Skeletal muscle tissue (tissue), 4 donors: ENCODE results near the gene ITGA3. TPM values are rescaled to one million over a fixed set of nuclear protein-coding genes. Genes with fewer than 3 reads are reported as not detected.

ENCODE experiments used
- H3K27ac ChIP-seq: one replicate; pipeline ENCODE4 v1.7.0; 2013; ENCODE audit warnings: mild to moderate bottlenecking, low read depth, low read length, inconsistent platforms
- H3K27me3 ChIP-seq, 3 donors: one replicate each; pipeline ENCODE4 v1.7.0; 2013; ENCODE audit warnings: low read length in 3 of 3; ENCODE audit not compliant: control insufficient read depth in 3 of 3, insufficient read depth in 3 of 3
- H3K36me3 ChIP-seq, 3 donors: one replicate each; pipeline ENCODE4 v1.7.0; 2013; ENCODE audit warnings: low read length in 3 of 3; ENCODE audit not compliant: control insufficient read depth in 3 of 3, insufficient read depth in 3 of 3
- H3K4me1 ChIP-seq, 3 donors: one replicate each; pipeline ENCODE4 v1.7.0; 2013; ENCODE audit warnings: low read length in 3 of 3, mild to moderate bottlenecking in 3 of 3; ENCODE audit not compliant: control insufficient read depth in 3 of 3, insufficient read depth in 3 of 3
- H3K4me3 ChIP-seq, 3 donors: one replicate each; pipeline ENCODE4 v1.7.0; 2013; ENCODE audit warnings: low read length in 3 of 3
- H3K9ac ChIP-seq, 3 donors: one replicate each; pipeline ENCODE4 v1.7.0; 2013; ENCODE audit warnings: low read length in 3 of 3, mild to moderate bottlenecking in 3 of 3, moderate library complexity in 2 of 3, low read depth in 1 of 3
- H3K9me3 ChIP-seq, 3 donors: one replicate each; pipeline ENCODE4 v1.7.0; 2013; ENCODE audit warnings: low read length in 3 of 3; ENCODE audit not compliant: control insufficient read depth in 3 of 3
- total RNA-seq: library from RNA; depleted of rRNA; stranded (reverse); fragments of >200 nt; gene quantifications from one replicate; pipeline ENCODE4 v1.2.3, GENCODE V29; 2014
- donor health status: Osteomylitis.

Gene ITGA3
- total RNA-seq, 1 donor from 2014 or later, result 27.7 TPM

- Histone ChIP-seq H3K9me3 (no peaks in the 10 kb centered on the region), H3K27me3 (no peaks in the 10 kb centered on the region), H3K4me1 (peaks cover 24 to 35% (median 33%) of the 10 kb centered on the region in 3 donors), H3K9ac (no peak overlapping the region), H3K4me3 (no peak overlapping the region), H3K36me3 (no peaks in the 10 kb centered on the region), H3K27ac (no peak overlapping the region)
Observed at GRCh38 chr17:50044483-50044882, 11.4 kb upstream of the ITGA3 start.

GRCh38 chr17:50045154-50045553 is 10.8 kb upstream of the ITGA3 start:
- Histone ChIP-seq H3K27me3 (no peaks in the 10 kb centered on the region), H3K36me3 (no peaks in the 10 kb centered on the region), H3K4me1 (peaks cover 24 to 35% (median 33%) of the 10 kb centered on the region in 3 donors), H3K9ac (no peak overlapping the region), H3K27ac (no peak overlapping the region), H3K4me3 (no peak overlapping the region), H3K9me3 (no peaks in the 10 kb centered on the region)

GRCh38 chr17:50046179-50046578 is 9.7 kb upstream of the ITGA3 start:
- Histone ChIP-seq H3K4me3 (no peak overlapping the region), H3K9ac (no peak overlapping the region), H3K4me1 (peaks cover 24 to 38% (median 36%) of the 10 kb centered on the region in 3 donors), H3K27me3 (no peaks in the 10 kb centered on the region), H3K36me3 (no peaks in the 10 kb centered on the region), H3K27ac (no peak overlapping the region), H3K9me3 (no peaks in the 10 kb centered on the region)

GRCh38 chr17:50046667-50047066 is 9.2 kb upstream of the ITGA3 start:
- Histone ChIP-seq H3K27me3 (no peaks in the 10 kb centered on the region), H3K4me1 (peaks cover 24 to 42% (median 36%) of the 10 kb centered on the region in 3 donors), H3K27ac (no peak overlapping the region), H3K9me3 (no peaks in the 10 kb centered on the region), H3K36me3 (no peaks in the 10 kb centered on the region), H3K4me3 (no peak overlapping the region), H3K9ac (no peak overlapping the region)

GRCh38 chr17:50047083-50047482 is 8.8 kb upstream of the ITGA3 start:
- no peaks in the 10 kb centered on the region for H3K9me3 ChIP-seq
- no peaks in the 10 kb centered on the region for H3K36me3 ChIP-seq
- H3K9ac ChIP-seq, result no peak overlapping the region
- no peak overlapping the region for H3K27ac ChIP-seq
- no peak overlapping the region for H3K4me3 ChIP-seq
- H3K27me3 ChIP-seq, result no peaks in the 10 kb centered on the region
- H3K4me1 ChIP-seq, result peaks cover 24 to 42% (median 36%) of the 10 kb centered on the region in 3 donors

GRCh38 chr17:50047488-50048126 is 8.3 kb upstream of the ITGA3 start:
- H3K4me1 ChIP-seq, result peaks cover 24 to 42% (median 36%) of the 10 kb centered on the region in 3 donors
- no peak overlapping the region for H3K27ac ChIP-seq
- H3K9ac ChIP-seq, result no peak overlapping the region
- H3K27me3 ChIP-seq, result no peaks in the 10 kb centered on the region
- H3K4me3 ChIP-seq, result no peak overlapping the region
- H3K9me3 ChIP-seq, result no peaks in the 10 kb centered on the region
- no peaks in the 10 kb centered on the region for H3K36me3 ChIP-seq

GRCh38 chr17:50048146-50048720 is 7.7 kb upstream of the ITGA3 start:
- no peak overlapping the region for H3K9ac ChIP-seq
- H3K4me3 ChIP-seq, result no peak overlapping the region
- H3K36me3 ChIP-seq, result no peaks in the 10 kb centered on the region
- H3K9me3 ChIP-seq, result no peaks in the 10 kb centered on the region
- H3K4me1 ChIP-seq, result peaks cover 26 to 41% (median 36%) of the 10 kb centered on the region in 3 donors
- H3K27ac ChIP-seq, result no peak overlapping the region
- H3K27me3 ChIP-seq, result no peaks in the 10 kb centered on the region

GRCh38 chr17:50048988-50049387 is 6.9 kb upstream of the ITGA3 start:
- Histone ChIP-seq H3K4me3 (no peak overlapping the region), H3K27ac (no peak overlapping the region), H3K27me3 (no peaks in the 10 kb centered on the region), H3K36me3 (no peaks in the 10 kb centered on the region), H3K9ac (no peak overlapping the region), H3K9me3 (no peaks in the 10 kb centered on the region), H3K4me1 (peaks cover 25 to 34% (median 31%) of the 10 kb centered on the region in 3 donors)

- no peak overlapping the region for H3K4me3 ChIP-seq
- H3K9ac ChIP-seq, result no peak overlapping the region
- no peaks in the 10 kb centered on the region for H3K36me3 ChIP-seq
- H3K9me3 ChIP-seq, result no peaks in the 10 kb centered on the region
- peaks cover 19 to 29% (median 25%) of the 10 kb centered on the region in 3 donors for H3K4me1 ChIP-seq
- H3K27me3 ChIP-seq, result no peaks in the 10 kb centered on the region
- no peak overlapping the region for H3K27ac ChIP-seq
Observed at GRCh38 chr17:50049636-50050035, 6.3 kb upstream of the ITGA3 start.

GRCh38 chr17:50050431-50051032 is 5.4 kb upstream of the ITGA3 start:
- Histone ChIP-seq H3K27me3 (no peaks in the 10 kb centered on the region), H3K9me3 (no peaks in the 10 kb centered on the region), H3K4me3 (no peak overlapping the region), H3K27ac (no peak overlapping the region), H3K9ac (no peak overlapping the region), H3K4me1 (peaks cover 17 to 29% (median 22%) of the 10 kb centered on the region in 3 donors), H3K36me3 (no peaks in the 10 kb centered on the region)
